Activated CD8-positive, alpha-beta T cell treated with anti-CD3 and anti-CD28 coated beads, Interleukin-2, amount 10 ng/mL, durations not matched to agents 7 days and 5 days (primary cell): ENCODE data around the gene SYT12. TPM values are rescaled to one million over a fixed set of nuclear protein-coding genes. Genes with fewer than 3 reads are reported as not detected.

ENCODE experiments used
- ATAC-seq: fragments of 150-1000 bp; cut with Tn5 transposase; one replicate; pipeline ENCODE4 v1.10.0; 2021; ENCODE audit warnings: moderate library complexity
- CTCF ChIA-PET: fragments of 350-600 bp; sonication (Branson Sonifier 250); formaldehyde crosslinking; loops from one replicate; lab custom pipeline; 2021; ENCODE audit warnings: antibody characterized with exemption; lab: Charles Lee
- POLR2A ChIA-PET: fragments of 350-600 bp; sonication (Branson Sonifier 250); formaldehyde crosslinking; loops from one replicate; lab custom pipeline; 2021; ENCODE audit warnings: antibody characterized with exemption; lab: Charles Lee
- DNase-seq: peaks from one replicate; pipeline ENCODE4 v3.0.0-alpha.2; 2020
- H3K27ac Mint-ChIP-seq: one replicate; pipeline ENCODE4 v1.8.0; 2021; ENCODE audit warnings: mild to moderate bottlenecking, mixed read lengths
- H3K27me3 Mint-ChIP-seq: one replicate; pipeline ENCODE4 v1.8.0; 2021; ENCODE audit warnings: low read depth, mixed read lengths
- H3K36me3 Mint-ChIP-seq: one replicate; pipeline ENCODE4 v1.8.0; 2021; ENCODE audit warnings: low read depth, mixed read lengths
- H3K4me1 Mint-ChIP-seq: one replicate; pipeline ENCODE4 v1.8.0; 2021; ENCODE audit warnings: low read depth, mixed read lengths
- H3K4me3 Mint-ChIP-seq: one replicate; pipeline ENCODE4 v1.8.0; 2021; ENCODE audit warnings: mild to moderate bottlenecking, mixed read lengths
- H3K9me3 Mint-ChIP-seq: one replicate; pipeline ENCODE4 v1.8.0; 2022; ENCODE audit warnings: mixed read lengths; ENCODE audit not compliant: insufficient read depth
- total RNA-seq, 2 experiments: library from RNA; stranded (reverse); gene quantifications; one replicate each; pipeline ENCODE4 v1.2.3, GENCODE V29; 2021

SYT12 gene
- total RNA-seq, 2 experiments from 2014 or later = not detected

DNA sequence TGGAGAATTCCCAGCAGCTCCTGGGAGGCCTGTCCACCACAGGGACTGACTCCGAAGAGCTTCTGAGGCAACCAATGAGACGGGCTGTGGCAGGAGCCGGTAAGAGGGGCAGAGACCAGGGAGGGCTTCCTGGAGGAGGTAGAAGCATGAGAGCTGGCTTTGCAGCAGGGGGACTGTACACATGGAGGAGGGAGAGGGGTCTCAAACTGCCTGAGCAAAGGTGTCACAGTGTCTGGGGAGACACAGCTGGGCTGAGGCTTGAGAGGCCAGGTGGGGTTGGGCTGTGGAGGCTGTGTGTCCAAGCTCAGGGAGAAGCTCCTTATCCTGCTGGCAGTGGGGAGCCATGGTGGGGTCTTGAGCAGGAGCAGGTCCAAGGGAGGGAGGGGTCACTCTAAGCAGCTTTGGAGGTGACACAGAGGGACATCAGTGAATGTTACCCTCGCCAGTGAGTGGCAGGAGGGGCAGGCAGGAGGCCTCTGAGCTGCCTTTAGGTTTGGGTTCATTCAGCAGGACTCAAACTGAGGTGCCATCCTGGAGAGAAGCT lies 29.1 kb downstream of the SYT12 start:
- no peaks in the 10 kb centered on the region for H3K36me3 Mint-ChIP-seq
- no peak for ATAC-seq
- peaks cover 2% of the 10 kb centered on the region for H3K27me3 Mint-ChIP-seq
- POLR2A ChIA-PET = no interaction called here
- H3K4me1 Mint-ChIP-seq = peaks cover 7% of the 10 kb centered on the region
- DNase-seq = no peak
- no peaks in the 10 kb centered on the region for H3K9me3 Mint-ChIP-seq
- CTCF ChIA-PET = interaction anchor here (3.6 kb wide), 1 partner anchor 20 kb away, joined by 15 read pairs; no protein-coding TSS in a partner anchor
- no peak overlapping the region for H3K4me3 Mint-ChIP-seq
- no peak overlapping the region for H3K27ac Mint-ChIP-seq

- no peak overlapping the region for H3K4me3 Mint-ChIP-seq
- ATAC-seq = no peak
- ChIA-PET POLR2A (no interaction called here), CTCF (interaction anchor here (3.6 kb wide), 1 partner anchor 19 kb away, joined by 15 read pairs; no protein-coding TSS in a partner anchor)
- H3K9me3 Mint-ChIP-seq = no peaks in the 10 kb centered on the region
- no peak overlapping the region for H3K27ac Mint-ChIP-seq
- peaks cover 5% of the 10 kb centered on the region for H3K27me3 Mint-ChIP-seq
- no peak for DNase-seq
- H3K36me3 Mint-ChIP-seq = no peaks in the 10 kb centered on the region
- H3K4me1 Mint-ChIP-seq = peaks cover 7% of the 10 kb centered on the region
These were observed 30.0 kb downstream of the SYT12 start for GRCh38 chr11:67052891-67053290.

DNA sequence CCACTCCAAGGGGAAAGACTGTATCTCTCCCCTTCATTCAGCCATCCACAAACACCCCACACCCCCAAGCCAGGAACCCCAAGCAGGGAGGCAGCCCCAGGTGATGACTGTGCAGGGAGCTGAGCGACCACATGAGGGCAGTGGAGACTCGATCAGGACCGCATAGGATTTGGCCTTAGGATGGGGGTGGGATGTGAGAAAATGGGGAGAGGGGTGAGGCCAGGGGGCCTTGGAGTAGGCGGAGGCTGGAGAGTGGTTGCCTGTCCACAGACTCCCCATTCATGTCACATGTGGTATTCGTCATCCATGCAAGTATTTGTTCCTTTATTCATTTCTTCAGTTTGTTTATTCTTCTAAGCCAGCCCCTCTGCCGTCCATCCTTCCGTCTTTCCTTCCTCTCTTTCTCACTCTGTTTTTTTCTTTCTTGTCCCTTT lies 31.0 kb downstream of the SYT12 start:
- peak; percentile 62 for DNase-seq
- ChIA-PET POLR2A (no interaction called here), CTCF (interaction anchor here (0.6 to 3.6 kb wide), 7 partner anchors 9 to 298 kb away, joined by 3 to 15 read pairs (median 3); no protein-coding TSS in a partner anchor)
- peaks cover 7% of the 10 kb centered on the region for H3K4me1 Mint-ChIP-seq
- peak; percentile 67 for ATAC-seq
- H3K36me3 Mint-ChIP-seq = no peaks in the 10 kb centered on the region
- H3K27ac Mint-ChIP-seq = no peak overlapping the region
- H3K4me3 Mint-ChIP-seq = no peak overlapping the region
- H3K27me3 Mint-ChIP-seq = peaks cover 5% of the 10 kb centered on the region
- no peaks in the 10 kb centered on the region for H3K9me3 Mint-ChIP-seq

DNA sequence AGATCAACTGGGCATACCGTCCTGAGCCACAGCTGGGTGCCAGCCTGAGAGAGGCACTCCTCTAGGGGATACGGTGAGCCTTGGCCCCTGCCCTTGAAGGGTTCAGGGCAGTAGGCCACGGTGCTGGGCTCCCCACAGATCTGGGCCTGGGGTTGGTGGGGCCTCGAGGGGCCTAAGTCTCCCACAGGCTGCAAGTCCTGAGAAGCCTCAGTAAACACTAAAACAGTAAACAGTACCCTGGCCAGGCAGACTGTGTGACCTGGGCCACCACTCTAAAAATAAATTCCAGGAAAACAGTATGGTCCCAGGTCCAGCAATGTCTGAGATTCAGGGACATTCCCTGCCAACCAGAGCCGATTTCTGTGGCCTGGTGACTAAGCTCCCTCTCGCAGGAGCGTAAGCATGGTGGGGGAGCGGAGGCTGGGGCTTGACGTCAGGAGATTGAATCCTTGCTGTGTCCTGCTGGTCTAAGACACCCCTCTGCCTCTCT lies 31.5 kb downstream of the SYT12 start:
- Mint-ChIP-seq H3K36me3 (no peaks in the 10 kb centered on the region), H3K9me3 (no peaks in the 10 kb centered on the region), H3K4me3 (no peak overlapping the region), H3K27ac (no peak overlapping the region), H3K4me1 (peaks cover 7% of the 10 kb centered on the region), H3K27me3 (peaks cover 5% of the 10 kb centered on the region)
- CTCF ChIA-PET = interaction anchor here (0.6 to 3.6 kb wide), 9 partner anchors 10 to 263 kb away, joined by 3 to 15 read pairs (median 4); no protein-coding TSS in a partner anchor
- DNase-seq (no peak), ATAC-seq (no peak)
- POLR2A ChIA-PET = no interaction called here

GRCh38 chr11:67054836-67055523 lies 32.0 kb downstream of the SYT12 start:
- Mint-ChIP-seq H3K9me3 (no peaks in the 10 kb centered on the region), H3K27me3 (peaks cover 5% of the 10 kb centered on the region), H3K4me1 (peaks cover 7% of the 10 kb centered on the region), H3K4me3 (no peak overlapping the region), H3K36me3 (no peaks in the 10 kb centered on the region), H3K27ac (no peak overlapping the region)
- ChIA-PET CTCF (interaction anchor here (1.0 to 3.6 kb wide), 8 partner anchors 11 to 378 kb away, joined by 3 to 15 read pairs (median 4); partner anchors contain the start of gene RBM4B), POLR2A (no interaction called here)
- ATAC-seq (peak; percentile 32), DNase-seq (no peak)

GRCh38 chr11:67055812-67056211 lies 32.9 kb downstream of the SYT12 start:
- POLR2A ChIA-PET = no interaction called here
- DNase-seq (no peak), ATAC-seq (no peak)
- H3K4me3 Mint-ChIP-seq = no peak overlapping the region
- peaks cover 7% of the 10 kb centered on the region for H3K4me1 Mint-ChIP-seq
- peaks cover 5% of the 10 kb centered on the region for H3K27me3 Mint-ChIP-seq
- H3K36me3 Mint-ChIP-seq = no peaks in the 10 kb centered on the region
- CTCF ChIA-PET = interaction anchor here (0.8 to 1.7 kb wide), 6 partner anchors 10 to 378 kb away, joined by 3 to 9 read pairs (median 3); partner anchors contain the start of gene RBM4B
- H3K9me3 Mint-ChIP-seq = no peaks in the 10 kb centered on the region
- no peak overlapping the region for H3K27ac Mint-ChIP-seq

DNA sequence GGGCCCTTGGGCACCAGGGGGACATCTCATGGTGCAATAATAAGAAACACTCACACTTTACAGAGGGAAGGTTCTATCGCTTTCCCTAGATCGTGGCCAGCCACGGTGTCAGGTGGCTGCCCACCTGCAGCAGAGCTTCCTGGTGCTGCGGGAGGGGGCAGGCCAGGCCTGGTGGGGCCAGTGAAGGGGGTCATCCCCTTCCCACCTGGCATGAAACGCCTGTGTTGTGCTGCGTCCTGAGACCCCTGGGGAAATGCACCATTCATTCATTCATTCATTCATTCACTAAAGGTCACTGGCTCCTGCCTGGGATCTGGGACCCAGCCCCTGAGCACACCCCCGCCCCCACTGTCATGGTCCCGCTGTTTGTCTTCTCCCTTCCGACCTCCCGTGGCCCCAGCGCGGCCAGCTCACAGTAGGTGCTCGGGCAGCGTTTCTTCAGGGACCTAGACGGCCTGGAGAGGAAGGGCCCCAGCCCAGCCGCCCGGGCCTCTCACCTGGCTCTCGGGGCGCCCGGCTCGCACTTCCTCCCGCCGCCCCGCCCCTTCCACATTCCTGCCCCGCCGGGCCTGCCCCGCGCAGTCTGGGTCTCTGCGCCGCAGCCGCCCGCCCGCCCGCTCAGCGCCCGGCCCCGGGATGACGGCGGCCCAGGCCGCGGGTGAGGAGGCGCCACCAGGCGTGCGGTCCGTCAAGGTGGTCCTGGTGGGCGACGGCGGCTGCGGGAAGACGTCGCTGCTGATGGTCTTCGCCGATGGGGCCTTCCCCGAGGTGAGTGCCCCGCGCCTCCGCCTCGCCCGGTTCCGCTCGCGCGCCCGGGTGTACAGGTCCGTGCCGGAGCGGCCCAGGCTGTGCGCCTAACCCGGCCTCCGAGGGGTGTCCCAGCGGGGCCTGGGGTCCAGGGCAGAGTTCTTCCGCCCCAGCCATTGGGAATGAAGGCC lies 33.6 kb downstream of the SYT12 start, which contains the start of gene RHOD:
Gene RHOD (plus strand): TSS at position 581 of the 938 bp plus-strand sequence. CDS start 56 bp downstream, at position 637.
- DNase-seq = peak; percentile 39
- peak; percentile 65 for ATAC-seq
- POLR2A ChIA-PET = no interaction called here
- H3K4me1 Mint-ChIP-seq = peaks cover 7% of the 10 kb centered on the region
- H3K9me3 Mint-ChIP-seq = no peaks in the 10 kb centered on the region
- peak within 1 kb of the TSS; percentile 59 for H3K4me3 Mint-ChIP-seq
- no peak within 1 kb of the TSS for H3K27ac Mint-ChIP-seq
- no peaks in the 10 kb centered on the region for H3K36me3 Mint-ChIP-seq
- CTCF ChIA-PET = interaction anchor here (0.8 to 1.7 kb wide), 4 partner anchors 9 to 326 kb away, joined by 3 to 5 read pairs (median 3); no protein-coding TSS in a partner anchor
- H3K27me3 Mint-ChIP-seq = peaks cover 5% of the 10 kb centered on the region

- peak overlapping the region; percentile 23 for H3K4me3 Mint-ChIP-seq
- H3K27ac Mint-ChIP-seq = no peak overlapping the region
- H3K36me3 Mint-ChIP-seq = no peaks in the 10 kb centered on the region
- no peaks in the 10 kb centered on the region for H3K9me3 Mint-ChIP-seq
- DNase-seq (no peak), ATAC-seq (no peak)
- H3K27me3 Mint-ChIP-seq = peaks cover 5% of the 10 kb centered on the region
- H3K4me1 Mint-ChIP-seq = peaks cover 7% of the 10 kb centered on the region
- ChIA-PET POLR2A (no interaction called here), CTCF (no interaction called here)
These were observed 34.3 kb downstream of the SYT12 start for GRCh38 chr11:67057205-67057672.

DNA sequence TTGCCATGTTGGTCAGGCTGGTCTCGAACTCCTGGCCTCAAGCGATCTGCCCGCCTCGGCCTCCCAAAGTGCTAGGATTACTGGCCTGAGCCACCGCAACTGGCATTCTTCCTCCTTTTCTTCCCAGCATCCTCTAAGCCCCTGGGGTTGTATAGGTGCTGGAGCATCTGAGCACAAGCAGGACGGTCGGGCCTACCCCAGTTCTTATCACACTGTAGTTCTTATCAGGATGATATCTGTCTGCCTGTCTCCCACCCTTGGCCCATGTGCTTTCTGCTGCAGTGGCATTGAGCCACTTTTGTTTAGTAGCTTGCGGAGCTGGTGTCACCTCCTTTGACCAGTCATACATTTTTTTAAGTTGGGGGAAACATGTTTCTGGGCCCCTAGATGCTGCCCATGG lies 35.6 kb downstream of the SYT12 start:
- peaks cover 5% of the 10 kb centered on the region for H3K27me3 Mint-ChIP-seq
- ChIA-PET POLR2A (no interaction called here), CTCF (no interaction called here)
- no peaks in the 10 kb centered on the region for H3K9me3 Mint-ChIP-seq
- peaks cover 7% of the 10 kb centered on the region for H3K4me1 Mint-ChIP-seq
- no peak overlapping the region for H3K4me3 Mint-ChIP-seq
- no peaks in the 10 kb centered on the region for H3K36me3 Mint-ChIP-seq
- DNase-seq (no peak), ATAC-seq (no peak)
- H3K27ac Mint-ChIP-seq = no peak overlapping the region

- Mint-ChIP-seq H3K9me3 (no peaks in the 10 kb centered on the region), H3K4me3 (no peak overlapping the region), H3K36me3 (no peaks in the 10 kb centered on the region), H3K27me3 (peaks cover 5% of the 10 kb centered on the region), H3K27ac (no peak overlapping the region), H3K4me1 (peaks cover 7% of the 10 kb centered on the region)
- DNase-seq = no peak
- CTCF ChIA-PET = no interaction called here
- no peak for ATAC-seq
- POLR2A ChIA-PET = interaction anchor here (0.5 kb wide), 1 partner anchor 377 kb away, joined by 3 read pairs; no protein-coding TSS in a partner anchor
These were observed 36.7 kb downstream of the SYT12 start for GRCh38 chr11:67059671-67060070.

GRCh38 chr11:67060111-67060522 lies 37.2 kb downstream of the SYT12 start:
- POLR2A ChIA-PET = interaction anchor here (0.5 kb wide), 1 partner anchor 377 kb away, joined by 3 read pairs; no protein-coding TSS in a partner anchor

More at GRCh38 chr11:67060111-67060522, 37.2 kb downstream of the SYT12 start:
- Mint-ChIP-seq H3K36me3 (no peaks in the 10 kb centered on the region), H3K4me1 (peaks cover 7% of the 10 kb centered on the region), H3K27ac (no peak overlapping the region), H3K9me3 (no peaks in the 10 kb centered on the region), H3K27me3 (peaks cover 5% of the 10 kb centered on the region), H3K4me3 (no peak overlapping the region)
- no peak for ATAC-seq
- CTCF ChIA-PET = no interaction called here
- no peak for DNase-seq
